Measurements from ENCODE around the gene FAM78A. TPM values are rescaled to one million over a fixed set of nuclear protein-coding genes. Genes with fewer than 3 reads are reported as not detected.

FAM78A gene
- total and polyA plus RNA-seq, 2 of the 8 experiments (the other 6 are each of a cell fraction or from before 2014, with no cell fraction given) = 3.1 TPM

DNA sequence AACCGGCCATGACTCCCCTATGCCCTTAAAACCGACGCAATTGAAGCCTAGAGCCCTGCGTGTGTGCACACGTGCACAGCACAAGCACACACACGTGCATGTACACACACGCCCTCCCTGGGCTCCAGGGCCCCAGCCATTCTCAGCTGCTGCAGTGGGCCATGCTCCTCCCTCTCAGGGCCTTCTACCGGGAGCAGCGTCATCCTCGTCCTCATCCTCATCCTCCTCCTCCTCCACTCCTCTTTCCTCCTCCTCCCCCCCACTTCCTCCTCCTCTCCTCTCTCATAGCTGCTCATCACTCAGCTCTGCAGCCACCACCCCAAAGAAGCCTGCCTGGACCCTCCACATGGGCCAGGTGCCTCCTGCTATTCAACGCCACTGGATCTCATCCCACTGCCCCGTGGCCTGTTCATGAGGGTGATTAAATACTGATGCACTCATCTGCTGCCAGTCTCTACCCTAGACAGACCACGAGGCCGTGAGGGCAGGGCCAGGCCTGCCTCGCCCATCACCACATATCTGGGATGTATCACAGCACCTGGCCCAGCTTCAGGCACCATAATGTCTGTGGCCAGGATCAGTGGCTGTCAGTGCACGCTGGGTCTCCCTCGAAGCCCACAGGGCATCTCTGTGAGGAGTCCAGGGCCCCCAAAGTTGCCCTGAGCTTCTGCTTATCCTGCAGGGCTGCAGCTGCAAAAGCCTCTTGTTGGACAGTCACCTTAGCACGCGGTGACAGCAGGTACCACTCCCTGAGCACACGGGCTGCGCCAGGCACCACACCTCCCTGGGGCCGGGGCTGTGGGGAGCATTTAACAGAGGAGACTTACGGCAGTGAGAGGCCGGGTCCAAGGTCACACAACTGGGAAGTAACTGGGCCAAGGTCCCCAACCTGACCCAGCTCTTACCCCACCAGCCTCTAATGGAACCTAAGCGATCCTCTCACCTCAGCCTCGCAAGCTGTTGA, 9.8 kb downstream of the FAM78A start:
- Histone ChIP-seq H3K79me2 (ENCODE audit: control insufficient read depth in 1 of 2, insufficient read depth in 2 of 2, low read length in 2 of 2) (no peaks in the 10 kb centered on the region), H3K27ac (ENCODE audit: low read depth, low read length) (no peak overlapping the region), H3K56ac (replicated peaks; ENCODE audit: insufficient read length, low read depth, low read length) (no peak overlapping the region), H3K9me3 (ENCODE audit: insufficient read depth in 2 of 2, low read depth in 1 of 2, low read length in 1 of 2) (no peaks in the 10 kb centered on the region), H3K79me1 (ENCODE audit: low read depth, low read length) (no peaks in the 10 kb centered on the region), H2BK12ac (ENCODE audit: low read depth, low read length) (no peak overlapping the region), H2AK5ac (ENCODE audit: low read depth, low read length) (0 out of 2 replicates have a peak overlapping the region, but pooled peaks have one; percentile 39), H3K9ac (replicated peaks in 1 of 4; ENCODE audit: extremely low read depth in 1 of 4, low read depth in 3 of 4, low read length in 3 of 4) (no peak overlapping the region), H3K18ac (ENCODE audit: extremely low read depth, low read length) (no peak overlapping the region), H3K36me3 (ENCODE audit: control insufficient read depth in 2 of 4, insufficient read depth in 4 of 4, low read length in 3 of 4) (no peaks in the 10 kb centered on the region), H2AFZ (ENCODE audit: low read length) (no peak overlapping the region), H3K4me3 (ENCODE audit: extremely low read depth in 1 of 4, insufficient read depth in 2 of 4, low read depth in 3 of 4, low read length in 4 of 4) (no peak overlapping the region), H2BK120ac (replicated peaks; ENCODE audit: low read depth, low read length) (no peak overlapping the region), H3K4ac (replicated peaks; ENCODE audit: insufficient read length, low read depth, low read length) (no peak overlapping the region), H3K23me2 (ENCODE audit: low read depth, low read length) (no peaks in the 10 kb centered on the region; the same call in 1 of the 2 replicates), H2BK15ac (ENCODE audit: low read length) (0 out of 2 replicates have a peak overlapping the region, but pooled peaks have one; percentile 10), H3K4me1 (replicated peaks in 1 of 4; ENCODE audit: control insufficient read depth in 3 of 4, insufficient read depth in 4 of 4, low read length in 3 of 4) (peaks cover 3 to 8% (median 6%) of the 10 kb centered on the region in 4 experiments), H3K23ac (ENCODE audit: insufficient read length) (no peak overlapping the region), H2BK20ac (ENCODE audit: low read length) (no peak overlapping the region), H3K14ac (ENCODE audit: insufficient read length) (no peak overlapping the region), H4K5ac (ENCODE audit: insufficient read length, low read depth, low read length) (no peak overlapping the region), H4K91ac (replicated peaks; ENCODE audit: insufficient read length, low read length) (no peak overlapping the region), H4K8ac (ENCODE audit: extremely low read depth, insufficient read depth, low read length) (0 out of 2 replicates have a peak overlapping the region, but pooled peaks have one; percentile 15), H3K27me3 (replicated peaks in 1 of 4; ENCODE audit: control insufficient read depth in 3 of 4, extremely low read depth in 1 of 4, insufficient read depth in 3 of 4, low read length in 3 of 4) (no peaks in the 10 kb centered on the region), H4K20me1 (replicated peaks in 1 of 2; ENCODE audit: control insufficient read depth in 1 of 2, insufficient read depth in 2 of 2, low read length in 2 of 2) (no peaks in the 10 kb centered on the region), H3K4me2 (ENCODE audit: insufficient read depth in 1 of 2, low read depth in 2 of 2, low read length in 2 of 2) (no peak overlapping the region), H2BK5ac (ENCODE audit: low read depth, low read length) (0 out of 2 replicates have a peak overlapping the region, but pooled peaks have one; percentile 2)
- FAIRE-seq (no peak), DNase-seq (ENCODE audit: low read depth in 1 of 2, low spot score in 2 of 2) (no peak)
- ChIA-PET POLR2A (ENCODE audit: partially characterized antibody) (interaction anchor here (0.6 kb wide), 1 partner anchor 159 kb away, joined by 3 read pairs; no protein-coding TSS in a partner anchor), CTCF (ENCODE audit: partially characterized antibody) (interaction anchor here (0.8 to 2.3 kb wide), 5 partner anchors 9 to 70 kb away, joined by 3 to 9 read pairs (median 4); partner anchors contain the start of gene FAM78A)
- 91% methylated on average over 24 of the region's 26 CpGs; no CpG with 5 or more reads in 1 of the 2 experiments for WGBS, 2 experiments (ENCODE audit: extremely low coverage in 1 of 2, insufficient coverage in 1 of 2, insufficient read length in 1 of 2, insufficient replicate concordance in 2 of 2, low coverage in 1 of 2, low lambda C conversion rate in 2 of 2, missing lambda C conversion rate in 1 of 2)
- TF ChIP-seq TAF7 (optimal IDR thresholded peaks at IDR 0.05; ENCODE audit: borderline replicate concordance, low read depth, low read length) (no peak), RFX5 (IDR thresholded peaks at IDR 0.05; ENCODE audit: borderline replicate concordance, low read depth, low read length) (no peak), CTBP2 (IDR thresholded peaks at IDR 0.05; ENCODE audit: borderline replicate concordance, insufficient read depth, insufficient read length, low read length) (no peak), CBX5 (IDR thresholded peaks at IDR 0.05; ENCODE audit: low read depth, low read length) (no peak), RNF2 (IDR thresholded peaks at IDR 0.05; ENCODE audit: borderline replicate concordance, low read depth, low read length, missing control alignments, poor library complexity, severe bottlenecking) (no peak), KDM5A (IDR thresholded peaks at IDR 0.05; ENCODE audit: low read length) (no peak), POLR2A (IDR thresholded peaks at IDR 0.05; ENCODE audit: control extremely low read depth in 1 of 2, low read depth in 2 of 2, low read length in 2 of 2) (no peak), KDM1A (IDR thresholded peaks at IDR 0.05; ENCODE audit: borderline replicate concordance, low read length) (no peak), EGR1 (IDR thresholded peaks at IDR 0.05; ENCODE audit: borderline replicate concordance, low read depth, low read length) (no peak), TCF12 (IDR thresholded peaks at IDR 0.05; ENCODE audit: low read depth, low read length) (no peak), POU5F1 (IDR thresholded peaks at IDR 0.05; ENCODE audit: low read depth, low read length) (no peak)

Measured in H1 (cell line).